WTC11 (cell line): ENCODE data around the gene ADAT3. TPM values are rescaled to one million over a fixed set of nuclear protein-coding genes. Genes with fewer than 3 reads are reported as not detected.

Source experiments
- ATAC-seq: fragments of 200-7000 bp; cut with Tn5 transposase; 2 replicates; pipeline ENCODE4 v1.10.0; 2021; ENCODE audit warnings: mild to moderate bottlenecking, moderate library complexity
- CTCF ChIA-PET: fragments of 300-600 bp; sonication (Branson Sonifier 250); formaldehyde crosslinking; loops from one replicate; lab custom pipeline; 2021; ENCODE audit warnings: antibody characterized with exemption; lab: Charles Lee
- POLR2A ChIA-PET: fragments of 350-600 bp; sonication (Branson Sonifier 250); formaldehyde crosslinking; loops from one replicate; lab custom pipeline; 2021; ENCODE audit warnings: antibody characterized with exemption; lab: Charles Lee
- DNase-seq: peaks from one replicate; pipeline ENCODE4 v3.0.0; 2021; ENCODE audit warnings: low spot score
- H3K27ac Mint-ChIP-seq: 2 replicates; pipeline ENCODE4 v1.8.0; 2021; ENCODE audit warnings: mixed read lengths
- H3K27me3 Mint-ChIP-seq: 2 replicates; pipeline ENCODE4 v1.8.0; 2021; ENCODE audit warnings: low read depth, mild to moderate bottlenecking, moderate library complexity, mixed read lengths
- H3K36me3 Mint-ChIP-seq: 2 replicates; pipeline ENCODE4 v1.8.0; 2021; ENCODE audit warnings: mixed read lengths
- H3K4me1 Mint-ChIP-seq: 2 replicates; pipeline ENCODE4 v1.8.0; 2022; ENCODE audit warnings: mixed read lengths
- H3K4me3 Mint-ChIP-seq: 2 replicates; pipeline ENCODE4 v1.8.0; 2021; ENCODE audit warnings: mild to moderate bottlenecking, moderate library complexity, mixed read lengths
- H3K9me3 Mint-ChIP-seq: 2 replicates; pipeline ENCODE4 v1.8.0; 2021; ENCODE audit warnings: mixed read lengths
- ATF1 ChIP-seq: sonication (generic); formaldehyde crosslinking; IDR thresholded peaks from 2 replicates; pipeline ENCODE4 v1.8.1; 2023; ENCODE audit warnings: mild to moderate bottlenecking, moderate library complexity, missing genetic modification reagents
- ERG ChIP-seq: fragments of 250-450 bp; sonication (Bioruptor Pico); IDR thresholded peaks from 2 replicates; pipeline ENCODE4 v1.8.0; 2021; ENCODE audit warnings: mild to moderate bottlenecking
- FOXJ3 ChIP-seq: sonication (generic); formaldehyde crosslinking; IDR thresholded peaks from 2 replicates; pipeline ENCODE4 v1.9.0; 2021; ENCODE audit warnings: missing genetic modification reagents, mild to moderate bottlenecking, borderline replicate concordance
- GTF2I ChIP-seq: fragments of 250-450 bp; sonication (Bioruptor Pico); conservative IDR thresholded peaks from 2 replicates; pipeline ENCODE4 v1.4.0; 2021; ENCODE audit warnings: mild to moderate bottlenecking
- IRF2 ChIP-seq: sonication (generic); formaldehyde crosslinking; IDR thresholded peaks from 2 replicates; pipeline ENCODE4 v1.8.0; 2022; ENCODE audit warnings: low read depth, missing genetic modification reagents, borderline replicate concordance
- JAZF1 ChIP-seq: fragments of 250-450 bp; sonication (Bioruptor Pico); IDR thresholded peaks from 2 replicates; pipeline ENCODE4 v1.9.0; 2021; ENCODE audit warnings: moderate library complexity, mild to moderate bottlenecking, inconsistent platforms
- PRDM15 ChIP-seq: sonication (generic); formaldehyde crosslinking; IDR thresholded peaks from 2 replicates; pipeline ENCODE4 v1.8.0; 2022; ENCODE audit warnings: missing genetic modification reagents
- RORB ChIP-seq: fragments of 250-450 bp; sonication (Bioruptor Pico); IDR thresholded peaks from 2 replicates; pipeline ENCODE4 v1.9.0; 2021; ENCODE audit warnings: mild to moderate bottlenecking
- SMAD3 ChIP-seq: sonication (generic); formaldehyde crosslinking; IDR thresholded peaks from 2 replicates; pipeline ENCODE4 v1.8.0; 2022; ENCODE audit warnings: missing genetic modification reagents, mild to moderate bottlenecking, borderline replicate concordance
- SMAD4 ChIP-seq: sonication (generic); formaldehyde crosslinking; IDR thresholded peaks from 2 replicates; pipeline ENCODE4 v1.8.0; 2022; ENCODE audit warnings: mild to moderate bottlenecking, missing genetic modification reagents
- STAT6 ChIP-seq: sonication (generic); formaldehyde crosslinking; conservative IDR thresholded peaks from 2 replicates; pipeline ENCODE4 v1.8.1; 2023; ENCODE audit warnings: mild to moderate bottlenecking, low read depth, missing genetic modification reagents, moderate library complexity
- TEAD4 ChIP-seq: sonication (generic); formaldehyde crosslinking; IDR thresholded peaks from 2 replicates; pipeline ENCODE4 v1.8.0; 2022; ENCODE audit warnings: mild to moderate bottlenecking, missing genetic modification reagents
- ZNF263 ChIP-seq: sonication (generic); formaldehyde crosslinking; IDR thresholded peaks from 2 replicates; pipeline ENCODE4 v1.8.1; 2022; ENCODE audit warnings: low read depth, mild to moderate bottlenecking, moderate library complexity, missing genetic modification reagents
- ZNF317 ChIP-seq: sonication (generic); formaldehyde crosslinking; IDR thresholded peaks from 2 replicates; pipeline ENCODE4 v1.8.1; 2023; ENCODE audit warnings: low read depth, mild to moderate bottlenecking, moderate library complexity, missing genetic modification reagents, borderline replicate concordance
- ZNF423 ChIP-seq: fragments of 250-450 bp; sonication (Bioruptor Pico); IDR thresholded peaks from 2 replicates; pipeline ENCODE4 v2.1.2; 2022; ENCODE audit warnings: mild to moderate bottlenecking, moderate library complexity
- total RNA-seq: library from RNA; stranded (reverse); gene quantifications from 3 replicates; pipeline ENCODE4 v1.2.3, GENCODE V29; 2021
- TF ChIP-seq, protein P1 (sequence below): fragments of 250-450 bp; sonication (Bioruptor Pico); IDR thresholded peaks from 2 replicates; pipeline ENCODE4 v1.9.0; 2021; ENCODE audit warnings: mild to moderate bottlenecking
- TF ChIP-seq, protein P2 (sequence below): sonication (generic); formaldehyde crosslinking; conservative IDR thresholded peaks from 2 replicates; pipeline ENCODE4 v1.8.1; 2022; ENCODE audit warnings: mild to moderate bottlenecking, missing genetic modification reagents

ADAT3 gene
- total RNA-seq, 1 experiment from 2014 or later: 20.3 TPM

DNA sequence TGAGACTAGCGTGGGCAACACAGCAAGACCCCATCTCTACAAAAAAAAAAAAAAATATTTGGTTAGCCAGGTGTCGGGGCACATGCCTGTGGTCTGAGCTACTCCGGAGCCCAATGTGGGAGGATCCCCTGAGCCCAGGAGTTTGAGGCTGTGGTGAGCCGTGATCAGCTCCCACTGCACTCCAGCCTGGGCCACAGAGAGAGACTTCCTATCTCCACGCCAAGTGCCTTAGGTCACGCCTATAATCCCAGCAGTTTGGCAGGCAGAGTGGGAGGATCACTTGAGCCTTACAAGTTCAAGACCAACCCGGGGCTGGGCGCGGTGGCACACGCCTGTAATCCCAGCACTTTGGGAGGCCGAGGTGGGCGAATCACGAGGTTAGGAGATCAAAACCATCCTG is 8.7 kb upstream of the ADAT3 start:
- Mint-ChIP-seq H3K4me3 (no peak overlapping the region), H3K9me3 (no peaks in the 10 kb centered on the region), H3K36me3 (no peaks in the 10 kb centered on the region), H3K27ac (no peak overlapping the region), H3K27me3 (peaks cover 17% of the 10 kb centered on the region), H3K4me1 (peaks cover 7% of the 10 kb centered on the region)
- TF ChIP-seq, protein P1, sequence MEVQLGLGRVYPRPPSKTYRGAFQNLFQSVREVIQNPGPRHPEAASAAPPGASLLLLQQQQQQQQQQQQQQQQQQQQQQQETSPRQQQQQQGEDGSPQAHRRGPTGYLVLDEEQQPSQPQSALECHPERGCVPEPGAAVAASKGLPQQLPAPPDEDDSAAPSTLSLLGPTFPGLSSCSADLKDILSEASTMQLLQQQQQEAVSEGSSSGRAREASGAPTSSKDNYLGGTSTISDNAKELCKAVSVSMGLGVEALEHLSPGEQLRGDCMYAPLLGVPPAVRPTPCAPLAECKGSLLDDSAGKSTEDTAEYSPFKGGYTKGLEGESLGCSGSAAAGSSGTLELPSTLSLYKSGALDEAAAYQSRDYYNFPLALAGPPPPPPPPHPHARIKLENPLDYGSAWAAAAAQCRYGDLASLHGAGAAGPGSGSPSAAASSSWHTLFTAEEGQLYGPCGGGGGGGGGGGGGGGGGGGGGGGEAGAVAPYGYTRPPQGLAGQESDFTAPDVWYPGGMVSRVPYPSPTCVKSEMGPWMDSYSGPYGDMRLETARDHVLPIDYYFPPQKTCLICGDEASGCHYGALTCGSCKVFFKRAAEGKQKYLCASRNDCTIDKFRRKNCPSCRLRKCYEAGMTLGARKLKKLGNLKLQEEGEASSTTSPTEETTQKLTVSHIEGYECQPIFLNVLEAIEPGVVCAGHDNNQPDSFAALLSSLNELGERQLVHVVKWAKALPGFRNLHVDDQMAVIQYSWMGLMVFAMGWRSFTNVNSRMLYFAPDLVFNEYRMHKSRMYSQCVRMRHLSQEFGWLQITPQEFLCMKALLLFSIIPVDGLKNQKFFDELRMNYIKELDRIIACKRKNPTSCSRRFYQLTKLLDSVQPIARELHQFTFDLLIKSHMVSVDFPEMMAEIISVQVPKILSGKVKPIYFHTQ: no peak
- TF ChIP-seq STAT6 (CRISPR knock-in tag) (no peak), IRF2 (CRISPR knock-in tag) (no peak), SMAD4 (CRISPR knock-in tag) (no peak), ZNF317 (no peak), ATF1 (CRISPR knock-in tag) (no peak), GTF2I (CRISPR knock-in tag) (no peak), ERG (CRISPR knock-in tag) (no peak), TEAD4 (CRISPR knock-in tag) (no peak), FOXJ3 (no peak), RORB (CRISPR knock-in tag) (no peak), PRDM15 (CRISPR knock-in tag) (no peak), ZNF263 (no peak), ZNF423 (CRISPR knock-in tag) (no peak), SMAD3 (CRISPR knock-in tag) (no peak), JAZF1 (CRISPR knock-in tag) (no peak)
- TF ChIP-seq, protein P2, sequence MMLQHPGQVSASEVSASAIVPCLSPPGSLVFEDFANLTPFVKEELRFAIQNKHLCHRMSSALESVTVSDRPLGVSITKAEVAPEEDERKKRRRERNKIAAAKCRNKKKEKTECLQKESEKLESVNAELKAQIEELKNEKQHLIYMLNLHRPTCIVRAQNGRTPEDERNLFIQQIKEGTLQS (CRISPR knock-in tag): no peak
- no peak for DNase-seq
- POLR2A ChIA-PET: no interaction called here
- ATAC-seq: no peak
- CTCF ChIA-PET: interaction anchor here (1.2 to 2.8 kb wide), 4 partner anchors 31 to 370 kb away, joined by 3 to 19 read pairs (median 5); no protein-coding TSS in a partner anchor
